Measurements from ENCODE around the gene RAP1GDS1.

Gene RAP1GDS1

GRCh38 chr4:98377559-98377958, 116.4 kb downstream of the RAP1GDS1 start:
- no peak for DNase-seq (ENCODE audit: low read depth, low spot score)
- TF ChIP-seq YY1 (IDR thresholded peaks at IDR 0.05; ENCODE audit: insufficient read depth, insufficient read length) (no peak), SUZ12 (IDR thresholded peaks at IDR 0.05; ENCODE audit: extremely low read depth, insufficient read depth, insufficient read length) (no peak), ZNF274 (IDR thresholded peaks at IDR 0.05; ENCODE audit: low read depth, low read length) (no peak)
- Histone ChIP-seq H3K4me3 (ENCODE audit: insufficient read length, low read depth) (no peak overlapping the region), H3K4me1 (ENCODE audit: insufficient read depth, insufficient read length) (no peaks in the 10 kb centered on the region), H3K9ac (ENCODE audit: insufficient read length, low read depth) (no peak overlapping the region), H3K36me3 (ENCODE audit: insufficient read depth, insufficient read length, low read length) (no peaks in the 10 kb centered on the region), H3K27me3 (ENCODE audit: insufficient read depth, insufficient read length) (no peaks in the 10 kb centered on the region), H3K9me3 (ENCODE audit: insufficient read depth, low read length) (no peaks in the 10 kb centered on the region)

DNA sequence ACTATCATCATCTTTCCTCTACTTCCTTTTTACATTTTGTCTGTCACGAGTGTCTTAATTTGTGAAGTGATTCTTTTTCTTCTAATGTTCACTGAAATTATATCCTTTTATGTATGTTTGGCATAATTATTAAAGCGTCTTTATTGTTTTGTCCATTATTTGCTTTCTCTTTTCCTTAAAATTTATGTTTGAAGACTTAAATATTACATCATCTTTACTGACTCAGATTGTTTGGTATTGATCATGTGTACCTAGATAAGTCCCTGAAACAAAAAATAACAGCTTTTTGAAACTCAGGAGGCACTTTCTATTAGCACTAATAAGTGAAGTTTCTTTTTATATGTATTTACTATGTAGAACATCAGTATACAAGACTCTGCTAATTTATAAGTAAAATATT, 120.1 kb downstream of the RAP1GDS1 start:
- no peak for TF ChIP-seq YY1 (IDR thresholded peaks at IDR 0.05; ENCODE audit: insufficient read depth, insufficient read length)
- no peak for TF ChIP-seq ZNF274 (IDR thresholded peaks at IDR 0.05; ENCODE audit: low read depth, low read length)
- no peak for TF ChIP-seq SUZ12 (IDR thresholded peaks at IDR 0.05; ENCODE audit: extremely low read depth, insufficient read depth, insufficient read length)
- Histone ChIP-seq H3K4me1 (ENCODE audit: insufficient read depth, insufficient read length) (no peaks in the 10 kb centered on the region), H3K4me3 (ENCODE audit: insufficient read length, low read depth) (no peak overlapping the region), H3K9ac (ENCODE audit: insufficient read length, low read depth) (no peak overlapping the region), H3K27me3 (ENCODE audit: insufficient read depth, insufficient read length) (no peaks in the 10 kb centered on the region), H3K9me3 (ENCODE audit: insufficient read depth, low read length) (no peaks in the 10 kb centered on the region), H3K36me3 (ENCODE audit: insufficient read depth, insufficient read length, low read length) (no peaks in the 10 kb centered on the region)
- DNase-seq (ENCODE audit: low read depth, low spot score) = no peak

GRCh38 chr4:98383431-98384106, 122.4 kb downstream of the RAP1GDS1 start:
- Histone ChIP-seq H3K4me3 (ENCODE audit: insufficient read length, low read depth) (no peak overlapping the region), H3K9me3 (ENCODE audit: insufficient read depth, low read length) (no peaks in the 10 kb centered on the region), H3K9ac (ENCODE audit: insufficient read length, low read depth) (no peak overlapping the region), H3K27me3 (ENCODE audit: insufficient read depth, insufficient read length) (no peaks in the 10 kb centered on the region), H3K4me1 (ENCODE audit: insufficient read depth, insufficient read length) (no peaks in the 10 kb centered on the region), H3K36me3 (ENCODE audit: insufficient read depth, insufficient read length, low read length) (no peaks in the 10 kb centered on the region)
- TF ChIP-seq SUZ12 (IDR thresholded peaks at IDR 0.05; ENCODE audit: extremely low read depth, insufficient read depth, insufficient read length) (no peak), ZNF274 (IDR thresholded peaks at IDR 0.05; ENCODE audit: low read depth, low read length) (no peak)
- DNase-seq (ENCODE audit: low read depth, low spot score) = no peak

- TF ChIP-seq SUZ12 (IDR thresholded peaks at IDR 0.05; ENCODE audit: extremely low read depth, insufficient read depth, insufficient read length) (no peak), ZNF274 (IDR thresholded peaks at IDR 0.05; ENCODE audit: low read depth, low read length) (no peak), YY1 (IDR thresholded peaks at IDR 0.05; ENCODE audit: insufficient read depth, insufficient read length) (no peak)
- Histone ChIP-seq H3K27me3 (ENCODE audit: insufficient read depth, insufficient read length) (no peaks in the 10 kb centered on the region), H3K9me3 (ENCODE audit: insufficient read depth, low read length) (no peaks in the 10 kb centered on the region), H3K4me3 (ENCODE audit: insufficient read length, low read depth) (no peak overlapping the region), H3K4me1 (ENCODE audit: insufficient read depth, insufficient read length) (no peaks in the 10 kb centered on the region), H3K9ac (ENCODE audit: insufficient read length, low read depth) (no peak overlapping the region), H3K36me3 (ENCODE audit: insufficient read depth, insufficient read length, low read length) (no peaks in the 10 kb centered on the region)
- no peak for DNase-seq (ENCODE audit: low read depth, low spot score)
Observed at GRCh38 chr4:98385831-98386230, 124.6 kb downstream of the RAP1GDS1 start.

- H3K4me1 ChIP-seq (ENCODE audit: insufficient read depth, insufficient read length) = no peaks in the 10 kb centered on the region
- no peak for DNase-seq (ENCODE audit: low read depth, low spot score)
- TF ChIP-seq SUZ12 (IDR thresholded peaks at IDR 0.05; ENCODE audit: extremely low read depth, insufficient read depth, insufficient read length) (no peak), YY1 (IDR thresholded peaks at IDR 0.05; ENCODE audit: insufficient read depth, insufficient read length) (no peak), ZNF274 (IDR thresholded peaks at IDR 0.05; ENCODE audit: low read depth, low read length) (no peak)
- no peaks in the 10 kb centered on the region for H3K36me3 ChIP-seq (ENCODE audit: insufficient read depth, insufficient read length, low read length)
- no peaks in the 10 kb centered on the region for H3K27me3 ChIP-seq (ENCODE audit: insufficient read depth, insufficient read length)
- H3K9ac ChIP-seq (ENCODE audit: insufficient read length, low read depth) = no peak overlapping the region
- no peak overlapping the region for H3K4me3 ChIP-seq (ENCODE audit: insufficient read length, low read depth)
- H3K9me3 ChIP-seq (ENCODE audit: insufficient read depth, low read length) = no peaks in the 10 kb centered on the region
Observed at GRCh38 chr4:98387345-98388026, 126.3 kb downstream of the RAP1GDS1 start.

DNA sequence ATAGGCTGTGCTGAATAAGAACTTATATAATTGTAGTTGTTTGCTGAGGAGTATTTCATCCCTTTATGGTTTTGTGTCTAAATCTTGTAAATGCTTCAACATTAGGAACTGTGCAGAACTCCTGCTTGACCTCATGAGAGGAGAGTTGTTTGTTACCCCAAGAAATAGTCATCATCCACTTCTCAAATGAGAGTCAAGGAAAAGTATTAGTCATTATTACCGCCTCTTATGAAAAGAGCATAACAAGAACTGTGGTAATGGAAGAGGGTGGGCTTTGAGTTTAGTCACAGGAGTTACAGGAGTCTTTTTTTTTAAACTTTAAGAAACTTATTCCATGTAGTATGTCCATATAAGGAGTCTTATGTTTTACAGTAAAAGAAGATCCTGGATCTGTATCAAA, 132.9 kb downstream of the RAP1GDS1 start:
- H3K4me1 ChIP-seq (ENCODE audit: insufficient read depth, insufficient read length) = no peaks in the 10 kb centered on the region
- H3K9me3 ChIP-seq (ENCODE audit: insufficient read depth, low read length) = no peaks in the 10 kb centered on the region
- H3K9ac ChIP-seq (ENCODE audit: insufficient read length, low read depth) = no peak overlapping the region
- DNase-seq (ENCODE audit: low read depth, low spot score) = no peak
- no peak overlapping the region for H3K4me3 ChIP-seq (ENCODE audit: insufficient read length, low read depth)
- no peaks in the 10 kb centered on the region for H3K36me3 ChIP-seq (ENCODE audit: insufficient read depth, insufficient read length, low read length)
- no peak for TF ChIP-seq ZNF274 (IDR thresholded peaks at IDR 0.05; ENCODE audit: low read depth, low read length)
- TF ChIP-seq SUZ12 (IDR thresholded peaks at IDR 0.05; ENCODE audit: extremely low read depth, insufficient read depth, insufficient read length) = no peak
- no peak for TF ChIP-seq YY1 (IDR thresholded peaks at IDR 0.05; ENCODE audit: insufficient read depth, insufficient read length)
- H3K27me3 ChIP-seq (ENCODE audit: insufficient read depth, insufficient read length) = no peaks in the 10 kb centered on the region

- no peaks in the 10 kb centered on the region for H3K27me3 ChIP-seq (ENCODE audit: insufficient read depth, insufficient read length)
- no peak for TF ChIP-seq YY1 (IDR thresholded peaks at IDR 0.05; ENCODE audit: insufficient read depth, insufficient read length)
- no peaks in the 10 kb centered on the region for H3K4me1 ChIP-seq (ENCODE audit: insufficient read depth, insufficient read length)
- no peaks in the 10 kb centered on the region for H3K9me3 ChIP-seq (ENCODE audit: insufficient read depth, low read length)
- no peaks in the 10 kb centered on the region for H3K36me3 ChIP-seq (ENCODE audit: insufficient read depth, insufficient read length, low read length)
- no peak overlapping the region for H3K4me3 ChIP-seq (ENCODE audit: insufficient read length, low read depth)
- DNase-seq (ENCODE audit: low read depth, low spot score) = no peak
- no peak overlapping the region for H3K9ac ChIP-seq (ENCODE audit: insufficient read length, low read depth)
Observed at GRCh38 chr4:98399915-98400314, 138.7 kb downstream of the RAP1GDS1 start.

Data from NT2/D1 (cell line).